ENCODE results near the gene NET1.
"Not testable (repeated sequence)": the region's sequence is repeated elsewhere in the genome, so short reads cannot be mapped to it uniquely, and the experiment has no call there.

Gene NET1

DNA sequence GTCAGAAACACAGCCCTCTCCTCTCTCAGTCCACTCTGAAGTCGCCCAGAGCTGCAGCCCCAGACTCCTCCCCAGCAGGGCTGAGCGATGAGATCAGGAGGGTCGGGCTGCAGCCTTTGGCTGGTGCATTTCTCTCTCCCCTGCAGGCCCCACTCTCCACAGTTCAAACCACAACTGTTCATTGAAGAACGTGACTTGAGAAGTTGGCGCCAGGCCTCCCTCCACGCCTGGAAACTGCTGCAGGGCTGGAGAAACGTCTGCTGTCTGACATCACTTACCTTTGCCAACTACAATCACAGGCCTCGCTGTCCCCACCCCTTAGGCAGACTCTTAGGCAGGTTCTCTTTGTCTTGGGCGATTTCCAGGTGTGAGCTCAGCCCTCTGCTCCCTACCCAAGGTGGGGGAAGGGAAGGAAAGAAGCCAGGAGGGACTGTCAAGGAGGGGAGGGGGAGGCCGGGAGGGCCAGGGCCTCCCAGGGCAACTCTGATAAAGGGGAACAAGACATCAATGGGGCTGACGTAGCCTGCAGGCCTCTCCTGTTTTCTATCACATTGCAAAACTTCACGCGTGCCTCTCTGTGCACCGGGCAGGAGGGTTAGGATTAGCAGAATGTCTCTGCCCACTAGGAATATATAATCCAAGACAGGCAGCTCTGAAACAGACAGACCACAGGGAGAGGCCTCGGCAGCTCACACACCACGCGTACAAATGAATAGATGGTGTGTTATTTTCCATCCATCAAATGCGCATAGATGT, 54.3 kb downstream of the NET1 start:
- DNase-seq, result peak in 1 of 2 experiments; percentile 21

DNA sequence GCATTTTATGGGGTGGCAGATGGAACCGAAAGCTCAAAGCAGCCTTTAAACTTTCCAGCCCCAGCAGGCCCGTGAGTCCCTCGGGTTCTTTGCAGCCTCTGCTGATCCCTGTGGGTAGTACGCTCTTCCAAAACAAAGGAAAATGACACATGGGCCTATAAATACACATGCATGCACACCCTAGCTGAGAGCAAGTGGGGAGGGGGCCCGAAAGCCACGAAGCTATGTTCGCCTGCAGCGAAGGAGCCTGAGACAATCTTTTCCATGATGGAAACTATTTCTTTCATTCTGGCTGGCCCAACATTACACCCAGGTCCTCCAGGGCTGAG, 54.8 kb downstream of the NET1 start:
- no peak for DNase-seq

DNA sequence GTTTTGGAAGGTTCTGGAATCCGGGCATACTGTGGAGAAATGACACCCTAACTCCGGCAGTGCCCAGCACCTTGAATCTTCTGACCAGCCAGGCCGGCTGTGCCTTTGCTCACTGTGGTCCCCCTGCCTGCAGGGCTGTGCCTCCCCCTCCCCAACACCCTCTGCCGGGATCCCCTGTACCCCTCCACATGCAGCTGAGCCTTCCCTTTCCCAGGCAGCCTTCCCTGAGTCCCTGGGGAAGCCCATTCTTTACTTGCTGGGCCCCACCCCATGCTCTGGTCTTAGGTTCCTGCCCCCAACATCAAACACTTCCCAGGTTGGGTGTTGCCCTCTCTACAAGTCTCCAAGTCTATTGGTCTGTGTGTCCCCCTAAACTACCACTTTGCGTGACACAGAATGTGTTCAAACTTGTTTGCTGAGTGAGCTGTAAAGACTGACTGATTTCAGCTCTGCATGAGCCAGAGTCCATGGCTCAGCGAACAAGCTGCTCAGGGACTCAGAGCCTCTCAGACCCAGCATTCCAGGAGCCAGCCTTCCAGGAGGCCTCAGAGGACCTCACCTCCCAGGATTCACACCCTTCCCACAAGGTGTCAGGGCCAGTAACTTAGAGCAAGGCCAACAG, 55.4 kb downstream of the NET1 start:
- DNase-seq, result no peak

DNA sequence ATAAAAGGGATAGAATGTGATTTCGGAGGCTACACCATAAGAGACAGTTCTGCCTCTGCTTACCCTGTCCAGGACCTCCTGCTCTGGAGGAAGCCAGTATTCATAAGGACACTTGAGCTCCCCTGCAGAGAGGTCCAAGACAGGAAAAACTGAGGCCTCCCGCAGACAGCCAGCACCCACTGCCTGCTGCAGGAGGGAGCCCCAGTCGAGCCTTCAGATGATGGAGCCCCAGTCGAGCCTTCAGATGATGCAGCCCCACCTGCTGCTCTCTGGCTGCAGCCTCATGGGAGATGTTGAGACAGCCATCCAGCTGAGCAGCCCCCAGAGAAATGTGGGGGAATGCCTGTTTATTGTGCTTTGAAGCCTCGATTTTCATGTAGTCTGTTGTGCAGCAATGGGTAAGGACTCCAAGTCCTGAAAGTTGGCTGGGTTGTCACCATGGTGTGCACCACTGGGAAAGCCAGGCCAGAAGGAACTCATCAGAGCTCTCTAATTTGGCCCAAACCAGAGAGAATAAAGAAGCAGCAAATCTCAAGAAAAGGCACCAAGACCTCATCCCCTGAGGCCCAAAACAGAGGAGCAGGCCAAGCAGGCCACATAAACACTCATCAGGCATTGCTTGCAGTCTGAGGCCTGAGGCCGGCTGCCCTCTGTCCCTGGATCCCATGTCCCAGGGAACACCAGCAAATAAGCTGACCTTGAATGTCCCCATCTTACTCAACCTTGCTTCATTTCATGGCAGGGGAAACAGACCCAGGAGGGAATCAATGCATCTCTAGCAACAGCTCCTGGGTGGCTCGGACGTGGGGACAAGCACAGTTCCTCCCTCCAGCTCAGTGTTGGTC, 56.1 kb downstream of the NET1 start:
- DNase-seq, result no peak

DNA sequence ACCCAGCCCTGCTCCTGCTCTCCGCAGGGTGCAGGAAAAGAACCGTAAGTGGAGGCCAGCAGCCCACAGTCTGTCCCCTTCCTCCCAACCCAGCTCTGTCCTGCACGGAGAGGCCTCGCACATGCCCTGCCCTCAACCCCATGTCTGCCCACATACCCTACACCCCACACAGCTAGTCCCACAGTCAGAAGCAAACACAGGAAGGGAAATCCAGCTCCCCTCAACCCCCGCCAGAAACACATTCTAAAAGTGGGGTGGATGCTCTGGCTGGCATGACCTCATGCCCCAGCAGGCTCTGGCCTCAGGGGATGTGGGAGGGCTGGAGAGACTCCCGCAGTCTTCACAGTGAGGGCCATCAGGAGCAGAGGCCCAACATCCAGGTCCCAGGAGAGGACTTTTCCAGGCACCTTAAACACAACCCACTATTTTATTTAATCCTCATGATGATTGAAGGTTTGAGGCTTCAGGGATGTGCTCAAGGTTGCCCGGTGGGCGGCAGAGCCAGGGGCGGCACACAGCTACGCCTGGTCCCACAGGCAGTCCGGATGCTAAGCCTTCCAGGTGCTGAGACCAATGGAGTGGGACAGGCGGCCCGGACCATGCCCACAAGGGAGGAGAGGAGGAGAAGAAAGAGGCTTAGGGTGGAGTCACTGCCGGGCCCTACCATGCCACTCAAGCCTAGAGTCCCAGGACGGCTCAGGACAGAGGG, 57.1 kb downstream of the NET1 start:
- DNase-seq, result no peak

DNA sequence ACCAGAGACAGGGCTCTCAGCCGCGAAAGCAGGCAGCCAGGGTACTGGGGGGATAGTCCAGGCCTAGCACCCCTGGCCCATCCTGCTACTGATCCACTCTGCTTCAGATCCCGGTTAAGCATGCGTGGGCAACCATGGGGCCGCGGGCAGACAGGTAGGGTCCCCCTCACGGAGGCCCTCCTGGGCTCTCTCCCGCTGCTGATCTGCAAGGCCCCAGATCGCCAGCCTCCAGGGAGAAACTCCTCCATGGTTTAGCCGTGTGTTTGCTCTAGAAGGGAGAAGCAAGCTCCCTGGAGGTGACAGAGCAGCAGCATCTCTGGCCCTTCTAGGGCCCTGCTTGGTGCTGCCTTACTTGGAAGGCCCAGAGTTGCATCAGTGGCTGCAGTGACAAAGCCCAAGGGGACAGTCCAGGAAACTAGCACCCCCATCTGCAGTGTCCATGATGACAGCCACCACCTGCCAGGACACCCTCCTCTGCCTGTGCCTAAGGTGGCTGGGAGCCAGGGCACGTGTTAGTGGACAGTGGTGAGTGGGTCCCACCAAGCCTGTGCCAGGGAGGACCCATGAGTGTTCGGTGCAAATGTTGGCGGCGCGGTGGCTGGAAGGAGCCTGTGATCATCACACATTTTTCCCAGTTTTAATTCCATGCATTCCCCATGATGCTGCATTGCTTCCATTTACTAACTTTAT, 57.9 kb downstream of the NET1 start:
- no peak for DNase-seq

DNA sequence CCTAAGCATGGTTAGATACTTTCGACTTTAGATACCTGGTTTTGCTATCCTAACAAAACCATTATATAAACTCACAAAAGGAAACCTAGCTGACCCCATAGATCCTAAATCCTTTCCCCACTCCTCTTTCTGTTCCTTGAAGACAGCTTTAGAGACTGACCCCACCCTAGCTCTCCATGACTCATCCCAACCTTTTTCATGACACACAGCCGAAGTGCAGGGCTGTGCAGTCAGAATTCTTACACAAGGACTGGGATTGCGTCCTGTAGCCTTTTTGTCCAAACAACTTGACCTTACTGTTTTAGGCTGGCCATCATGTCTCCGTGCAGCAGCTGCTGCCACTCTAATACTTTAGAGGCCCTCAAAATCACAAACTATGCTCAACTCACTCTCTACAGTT, 62.3 kb downstream of the NET1 start:
- not testable (repeated sequence) for DNase-seq

DNA sequence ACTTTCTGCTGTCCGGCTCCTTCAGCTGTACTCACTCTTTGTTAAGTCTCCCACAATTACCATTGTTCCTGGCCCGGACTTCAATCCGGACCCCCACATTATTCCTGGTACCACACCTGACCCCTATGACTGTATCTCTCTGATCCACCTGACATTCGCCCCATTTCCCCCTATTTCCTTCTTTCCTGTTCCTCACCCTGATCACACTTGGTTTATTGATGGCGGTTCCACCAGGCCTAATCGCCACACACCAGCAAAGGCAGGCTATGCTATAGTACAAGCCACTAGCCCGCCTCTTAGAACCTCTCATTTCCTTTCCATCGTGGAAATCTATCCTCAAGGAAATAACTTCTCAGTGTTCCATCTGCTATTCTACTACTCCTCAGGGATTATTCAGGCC, 62.7 kb downstream of the NET1 start:
- not testable (repeated sequence) for DNase-seq

DNA sequence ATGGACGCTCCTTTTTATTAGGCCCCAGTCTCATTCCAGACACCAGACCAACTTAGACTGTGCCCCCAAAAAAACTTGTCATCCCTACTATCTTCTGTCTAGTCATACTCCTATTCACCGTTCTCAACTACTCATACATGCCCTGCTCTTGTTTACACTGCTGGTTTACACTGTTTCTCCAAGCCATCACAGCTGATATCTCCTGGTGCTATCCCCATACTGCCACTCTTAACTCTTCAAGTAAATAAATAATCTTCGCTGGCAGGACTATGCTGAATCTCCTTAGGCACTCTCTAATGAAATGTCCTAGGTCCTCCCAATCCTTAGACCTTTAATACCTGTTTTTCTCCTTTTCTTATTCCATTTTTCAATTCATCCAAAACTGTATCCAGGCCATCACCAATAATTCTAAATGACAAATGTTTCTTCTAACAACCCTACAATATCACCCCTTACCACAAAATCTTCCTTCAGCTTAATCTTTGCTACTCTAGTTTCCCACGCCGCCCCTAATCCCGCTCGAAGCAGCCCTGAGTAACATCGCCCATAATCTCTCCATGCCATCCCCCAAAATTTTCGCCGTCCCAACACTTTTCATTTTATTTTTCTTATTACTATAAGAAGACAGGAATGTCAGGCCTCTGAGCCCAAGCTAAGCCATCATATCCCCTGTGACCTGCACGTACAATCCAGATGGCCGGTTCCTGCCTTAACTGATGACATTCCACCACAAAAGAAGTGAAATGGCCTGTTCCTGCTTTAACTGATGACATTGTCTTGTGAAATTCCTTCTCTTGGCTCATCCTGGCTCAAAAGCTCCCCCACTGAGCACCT, 63.8 kb downstream of the NET1 start:
- DNase-seq, result not testable (repeated sequence)

DNA sequence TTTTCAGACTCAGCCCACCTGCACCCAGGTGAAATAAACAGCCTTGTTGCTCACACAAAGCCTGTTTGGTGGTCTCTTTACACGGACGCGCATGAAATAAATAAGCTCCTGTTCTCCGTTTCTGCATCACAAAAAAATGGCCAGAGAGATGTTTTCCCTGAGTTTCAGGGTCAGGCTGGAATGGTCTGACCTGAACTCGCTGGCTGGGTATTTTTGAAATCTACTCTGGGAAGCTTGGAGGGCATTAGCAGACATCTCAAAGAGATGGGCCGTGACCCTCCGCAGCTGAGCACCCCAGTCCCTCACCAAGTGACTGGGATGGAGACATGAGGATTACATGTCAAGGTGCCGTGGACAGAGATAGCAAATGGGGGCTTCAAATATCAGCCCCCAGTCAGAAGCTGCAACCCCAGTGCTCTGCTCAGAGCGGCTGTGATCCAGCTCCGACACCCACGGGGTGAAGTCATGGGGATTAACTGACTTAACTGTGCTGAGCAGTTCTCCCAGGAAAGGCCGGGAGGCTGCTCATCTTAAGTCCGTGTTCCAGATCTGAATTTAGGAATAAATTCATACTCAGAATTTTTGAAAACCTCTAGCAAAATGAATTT, 64.7 kb downstream of the NET1 start:
- DNase-seq, result no peak

DNA sequence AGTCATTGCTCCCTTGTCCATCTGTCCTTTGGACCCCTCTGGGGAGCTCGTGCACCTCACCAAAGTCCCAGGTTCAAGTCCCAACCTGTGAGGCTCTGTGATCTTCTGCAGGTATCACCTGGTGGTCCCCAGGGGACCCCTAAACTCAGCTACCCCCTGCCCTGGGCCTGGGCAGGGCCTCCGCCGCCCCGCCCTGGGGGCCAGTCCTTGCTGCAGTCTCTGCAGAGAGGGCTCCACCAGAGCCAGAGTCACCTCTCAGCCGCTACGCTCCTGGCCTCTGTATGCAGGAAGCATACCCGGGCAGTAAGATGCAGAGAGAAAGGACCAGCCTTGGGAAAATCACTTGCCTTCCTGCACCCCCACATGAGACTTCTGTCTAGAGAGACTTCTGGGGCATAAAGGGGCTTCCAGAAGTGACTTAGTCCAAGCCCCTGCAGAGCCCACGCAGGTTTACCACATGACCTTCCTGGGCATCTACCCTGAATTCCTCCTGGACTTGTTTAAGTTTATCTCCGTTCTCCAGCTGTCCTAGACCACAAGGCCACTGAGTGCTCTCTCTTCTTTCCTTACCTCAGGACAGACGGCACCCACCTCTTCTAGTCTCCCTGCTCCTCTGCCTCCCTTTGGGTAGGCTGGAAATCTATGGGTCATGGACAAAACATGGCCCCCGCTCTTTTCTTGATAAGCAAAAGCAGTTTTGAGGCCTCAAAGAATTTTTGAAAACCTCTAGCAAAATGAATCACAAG, 65.8 kb downstream of the NET1 start:
- DNase-seq, result no peak

DNA sequence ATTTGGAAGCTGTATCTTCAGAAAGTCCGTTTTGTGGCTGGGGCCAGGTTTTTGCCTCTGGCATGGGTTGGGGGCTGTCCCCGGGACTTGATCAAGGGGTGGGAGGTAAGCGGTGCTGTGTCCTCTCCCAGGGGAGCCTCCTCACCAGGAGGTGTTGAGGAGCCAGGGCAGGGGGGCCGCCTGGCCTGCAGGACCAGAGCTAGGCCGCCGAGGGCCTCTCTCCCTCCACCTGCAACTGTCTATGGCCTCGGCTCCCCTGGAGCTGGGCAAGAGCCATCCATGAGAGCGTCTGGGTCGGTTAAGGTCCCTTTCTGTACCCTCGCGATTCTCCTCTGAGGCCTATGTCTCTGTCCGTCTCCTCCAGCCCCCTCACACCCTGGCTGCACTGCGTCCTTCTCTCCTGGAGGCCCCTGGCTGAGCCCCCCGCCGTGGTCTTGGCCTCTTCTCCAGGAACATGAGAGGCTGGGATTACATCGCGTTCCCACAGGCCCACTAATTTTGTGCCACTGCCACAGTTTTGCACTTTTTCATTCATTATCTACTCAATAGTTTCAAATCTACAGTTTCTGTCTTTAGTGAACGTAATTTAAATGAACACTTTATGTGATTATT, 66.4 kb downstream of the NET1 start:
- no peak for DNase-seq

DNA sequence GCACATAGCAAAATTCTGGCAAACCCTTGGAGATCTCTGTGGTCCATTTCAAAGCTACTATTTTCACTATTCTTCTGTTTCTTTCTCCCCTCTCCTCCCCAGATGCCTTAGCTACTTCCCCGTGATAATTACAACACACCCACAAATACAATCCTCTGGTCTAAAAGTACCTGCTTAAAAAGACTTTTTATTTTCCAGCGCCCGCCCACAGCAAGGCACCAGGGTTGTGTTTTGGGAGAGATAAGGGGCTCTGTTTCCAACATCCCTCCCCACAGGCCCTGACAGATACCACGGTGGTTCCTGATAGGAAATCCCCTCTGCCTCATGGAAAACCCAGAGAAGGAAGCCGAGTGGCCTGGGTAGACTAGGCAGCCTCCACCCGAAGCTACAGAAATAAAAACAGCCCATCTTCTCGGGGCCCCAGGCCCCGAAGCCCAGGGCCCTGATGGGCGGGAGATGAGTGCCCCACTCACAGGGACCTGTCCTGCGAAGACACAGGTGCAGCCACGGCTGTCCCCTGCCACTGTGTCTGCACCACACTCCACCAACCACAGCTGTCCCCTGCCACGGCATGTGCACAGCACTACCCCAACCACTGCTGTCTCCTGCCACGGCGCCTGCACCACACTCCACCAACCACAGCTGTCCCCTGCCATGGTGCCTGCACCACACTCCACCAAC, 67.3 kb downstream of the NET1 start:
- DNase-seq, result peak in 1 of 2 experiments; percentile 8

DNA sequence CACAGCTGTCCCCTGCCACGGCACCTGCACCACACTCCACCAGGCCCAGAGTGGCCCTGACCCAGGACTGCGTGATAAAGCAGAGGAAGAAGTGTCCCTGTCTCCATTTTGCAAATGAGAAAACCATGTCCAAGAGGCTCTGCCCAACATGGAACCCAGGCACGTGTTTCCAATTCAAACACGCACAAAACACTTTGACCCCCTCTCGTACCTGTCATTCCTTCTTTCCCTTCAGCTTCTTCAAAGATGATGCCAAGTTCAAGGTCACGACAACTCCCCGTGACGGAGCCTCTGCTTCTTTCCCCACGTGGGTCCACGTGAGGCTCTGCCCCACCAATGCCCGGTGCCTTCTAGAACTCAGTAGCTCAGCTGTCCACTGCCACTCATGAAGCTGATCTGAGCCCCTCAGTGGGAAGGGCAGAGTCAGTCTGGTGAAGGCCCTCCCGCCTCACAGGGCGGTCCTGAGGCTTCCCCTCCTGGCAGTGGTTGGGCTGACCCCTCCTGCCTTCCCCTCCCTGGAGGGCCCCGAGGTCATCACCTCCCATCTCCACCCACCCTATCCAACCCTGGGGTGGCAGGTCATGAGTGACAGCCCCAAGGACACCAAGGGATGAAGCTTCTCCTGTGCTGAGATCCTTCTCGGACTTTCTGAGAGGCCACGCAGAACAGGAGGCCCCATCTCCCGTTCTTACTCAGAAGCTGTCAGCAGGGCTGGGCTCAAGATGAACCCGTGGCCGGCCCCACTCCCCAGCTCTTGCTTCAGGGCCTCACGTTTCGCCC, 68.0 kb downstream of the NET1 start:
- DNase-seq, result no peak

DNA sequence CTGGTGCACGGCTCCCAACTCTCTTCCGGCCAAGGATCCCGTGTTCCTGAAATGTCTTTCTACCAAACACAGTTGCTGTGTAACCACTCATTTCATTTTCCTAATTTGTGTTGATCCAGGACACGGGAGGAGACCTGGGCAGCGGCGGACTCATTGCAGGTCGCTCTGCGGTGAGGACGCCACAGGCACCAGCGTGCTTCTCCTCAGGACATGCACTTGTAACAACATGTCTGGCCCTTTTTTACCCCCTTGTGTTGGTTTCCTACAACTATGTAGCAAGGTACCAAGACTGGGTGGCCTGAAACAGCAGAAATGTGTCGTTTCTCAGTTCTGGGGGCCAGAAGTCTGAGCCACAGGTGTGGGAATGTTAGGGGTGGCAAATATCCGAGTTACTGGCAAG, 68.8 kb downstream of the NET1 start:
- no peak for DNase-seq

DNA sequence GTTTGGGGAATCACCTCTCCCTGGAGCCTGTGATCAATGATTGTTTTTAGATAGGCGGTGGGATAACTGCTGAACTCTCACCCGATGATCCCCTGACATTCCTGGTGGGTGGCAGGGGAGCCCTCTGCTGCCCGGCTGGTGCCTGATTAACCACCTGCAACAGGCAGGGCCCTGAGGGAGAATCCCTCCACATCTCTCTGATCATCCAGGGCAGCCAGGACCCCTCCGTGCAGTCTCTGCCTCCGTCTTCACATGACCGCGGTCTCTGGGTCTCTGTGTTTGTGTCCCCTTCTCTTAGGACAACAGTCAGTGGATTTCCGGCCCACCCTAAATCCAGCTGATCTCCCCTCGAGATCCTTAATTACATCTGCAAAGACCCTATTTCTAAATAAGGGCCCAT, 69.7 kb downstream of the NET1 start:
- no peak for DNase-seq

DNA sequence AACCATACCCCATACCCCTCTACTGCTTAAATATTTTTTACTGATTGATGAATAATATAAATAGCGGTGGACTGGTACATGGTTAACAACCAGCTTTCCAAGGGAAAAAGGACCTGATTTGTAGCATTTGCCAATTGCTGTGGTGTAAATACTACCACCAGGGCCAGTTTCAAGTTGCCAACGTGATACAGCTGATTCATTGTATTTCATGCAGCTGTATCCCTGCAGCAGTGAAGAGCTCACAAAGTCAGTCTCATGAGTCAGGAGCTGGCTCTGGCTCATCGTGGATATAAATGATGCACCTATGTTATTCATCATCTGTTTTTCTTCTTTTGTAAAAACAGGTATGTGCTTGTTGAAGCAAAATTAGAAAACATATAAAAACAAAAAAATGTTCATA, 71.8 kb downstream of the NET1 start:
- DNase-seq, result no peak

DNA sequence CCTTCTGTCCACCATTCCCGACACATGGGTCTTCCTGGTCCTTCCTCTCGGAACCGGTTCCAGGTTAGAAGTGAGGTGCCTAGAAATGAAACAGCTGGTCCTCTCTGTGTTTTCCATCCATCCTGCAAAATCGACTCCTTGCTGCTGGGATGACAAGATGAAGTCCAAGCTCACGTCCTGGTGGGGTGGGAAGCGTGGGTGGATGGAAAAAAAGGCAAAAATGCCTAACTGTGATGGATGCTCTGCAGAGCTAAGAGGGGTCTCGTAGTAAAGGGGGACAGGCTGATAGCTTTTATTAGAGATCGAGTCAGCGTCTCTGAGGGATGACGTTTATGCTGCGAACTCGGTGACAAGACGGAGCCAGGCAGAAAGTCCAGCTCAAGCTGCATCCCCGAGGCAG, 72.9 kb downstream of the NET1 start:
- no peak for DNase-seq

Measured in Kasumi-1 (cell line).